Retinal pigment epithelial cell (primary cell): Measurements from ENCODE around the gene CNST.

Source experiments
- DNase-seq: peaks from one replicate; pipeline ENCODE4 v3.0.0-alpha.2; 2010; ENCODE audit warnings: low read depth
- H3K4me3 ChIP-seq: 2 replicates; pipeline ENCODE4 v1.5.1; 2011; ENCODE audit warnings: mild to moderate bottlenecking, low read length, control low read depth, moderate library complexity
- TF ChIP-seq, protein P1 (sequence below): conservative IDR thresholded peaks from 2 replicates; pipeline ENCODE4 v1.5.1; 2011; ENCODE audit warnings: low read depth, low read length, control low read depth, inconsistent platforms

CNST gene

DNA sequence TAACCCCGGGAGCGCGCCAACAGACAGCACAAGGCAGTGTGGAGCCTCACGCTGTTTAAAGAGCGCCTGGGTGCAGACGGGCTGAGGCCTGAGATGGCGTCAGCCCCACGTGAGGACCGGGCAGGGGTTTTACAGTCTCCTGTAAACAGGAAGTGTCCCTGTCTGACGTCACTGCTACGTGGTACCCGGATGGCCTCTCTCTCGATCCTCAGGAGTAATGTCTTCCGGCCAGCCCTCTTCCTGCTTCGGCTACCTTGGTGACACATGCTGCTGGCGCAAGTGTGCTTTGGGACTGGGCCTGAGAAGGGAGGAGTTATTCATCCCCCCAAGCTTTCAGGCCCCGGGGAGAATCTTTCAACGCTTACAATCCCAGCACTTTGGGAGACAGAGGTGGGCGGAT, 41.2 kb downstream of the CNST start:
- DNase-seq, result no peak
- TF ChIP-seq, protein P1, sequence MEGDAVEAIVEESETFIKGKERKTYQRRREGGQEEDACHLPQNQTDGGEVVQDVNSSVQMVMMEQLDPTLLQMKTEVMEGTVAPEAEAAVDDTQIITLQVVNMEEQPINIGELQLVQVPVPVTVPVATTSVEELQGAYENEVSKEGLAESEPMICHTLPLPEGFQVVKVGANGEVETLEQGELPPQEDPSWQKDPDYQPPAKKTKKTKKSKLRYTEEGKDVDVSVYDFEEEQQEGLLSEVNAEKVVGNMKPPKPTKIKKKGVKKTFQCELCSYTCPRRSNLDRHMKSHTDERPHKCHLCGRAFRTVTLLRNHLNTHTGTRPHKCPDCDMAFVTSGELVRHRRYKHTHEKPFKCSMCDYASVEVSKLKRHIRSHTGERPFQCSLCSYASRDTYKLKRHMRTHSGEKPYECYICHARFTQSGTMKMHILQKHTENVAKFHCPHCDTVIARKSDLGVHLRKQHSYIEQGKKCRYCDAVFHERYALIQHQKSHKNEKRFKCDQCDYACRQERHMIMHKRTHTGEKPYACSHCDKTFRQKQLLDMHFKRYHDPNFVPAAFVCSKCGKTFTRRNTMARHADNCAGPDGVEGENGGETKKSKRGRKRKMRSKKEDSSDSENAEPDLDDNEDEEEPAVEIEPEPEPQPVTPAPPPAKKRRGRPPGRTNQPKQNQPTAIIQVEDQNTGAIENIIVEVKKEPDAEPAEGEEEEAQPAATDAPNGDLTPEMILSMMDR, result no peak
- H3K4me3 ChIP-seq, result no peak overlapping the region

DNA sequence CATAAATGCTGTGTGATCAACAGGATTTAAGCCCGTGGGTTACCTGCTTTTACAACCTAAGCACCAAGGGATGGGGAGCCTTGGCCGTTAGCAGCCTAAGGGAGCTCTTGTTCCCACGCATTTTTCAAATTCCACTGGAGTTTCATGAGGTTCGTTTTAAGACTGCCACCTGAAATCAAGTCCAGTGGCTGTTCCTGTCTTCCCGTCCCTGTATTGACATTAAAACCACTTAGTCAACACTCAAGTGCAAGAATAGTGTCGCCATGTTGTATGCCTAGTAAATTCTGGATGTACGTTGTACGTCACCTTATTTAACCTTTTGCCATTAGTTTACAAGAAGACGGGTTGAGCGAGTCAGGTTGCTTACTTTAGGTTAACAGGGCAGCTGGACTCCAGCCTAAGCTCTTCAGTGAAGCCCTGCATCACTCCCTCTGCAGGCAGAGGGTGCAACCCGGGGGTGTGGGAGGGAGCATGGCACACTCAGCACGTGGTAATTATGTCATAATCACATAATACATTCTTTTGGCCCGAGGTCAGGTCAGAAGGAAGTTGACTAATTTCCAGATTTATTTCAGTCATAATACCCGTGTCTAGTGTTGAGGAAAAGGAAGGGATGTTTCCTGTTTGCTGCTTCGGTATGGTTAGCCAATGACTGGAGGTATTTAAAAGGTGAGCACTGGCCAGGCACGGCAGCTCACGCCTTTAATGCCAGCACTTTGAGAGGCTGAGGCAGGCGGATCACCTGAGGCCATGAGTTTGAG, 42.5 kb downstream of the CNST start:
- DNase-seq, result peak; percentile 98
- peak overlapping the region; percentile 31 for H3K4me3 ChIP-seq
- TF ChIP-seq, protein P1, result peak; percentile 45

DNA sequence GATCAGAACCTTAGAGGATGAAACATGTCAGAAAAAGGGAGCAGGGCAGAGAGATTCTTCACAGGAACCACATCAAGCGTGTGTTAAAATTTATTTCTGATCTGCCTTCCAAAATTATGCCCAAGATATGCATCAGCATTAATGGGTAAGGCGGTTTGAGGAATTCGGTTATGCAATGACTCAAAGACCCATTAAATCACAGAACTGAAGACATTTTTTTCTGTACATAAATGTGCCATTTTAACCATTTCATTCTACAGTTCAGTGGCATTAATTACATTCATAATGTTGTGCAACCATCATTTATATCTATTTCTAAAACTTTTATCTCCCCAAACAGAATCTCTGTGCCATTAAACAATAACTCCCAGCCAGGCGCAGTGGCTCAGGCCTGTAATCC, 43.4 kb downstream of the CNST start:
- no peak for DNase-seq
- H3K4me3 ChIP-seq, result no peak overlapping the region
- TF ChIP-seq, protein P1, result no peak

DNA sequence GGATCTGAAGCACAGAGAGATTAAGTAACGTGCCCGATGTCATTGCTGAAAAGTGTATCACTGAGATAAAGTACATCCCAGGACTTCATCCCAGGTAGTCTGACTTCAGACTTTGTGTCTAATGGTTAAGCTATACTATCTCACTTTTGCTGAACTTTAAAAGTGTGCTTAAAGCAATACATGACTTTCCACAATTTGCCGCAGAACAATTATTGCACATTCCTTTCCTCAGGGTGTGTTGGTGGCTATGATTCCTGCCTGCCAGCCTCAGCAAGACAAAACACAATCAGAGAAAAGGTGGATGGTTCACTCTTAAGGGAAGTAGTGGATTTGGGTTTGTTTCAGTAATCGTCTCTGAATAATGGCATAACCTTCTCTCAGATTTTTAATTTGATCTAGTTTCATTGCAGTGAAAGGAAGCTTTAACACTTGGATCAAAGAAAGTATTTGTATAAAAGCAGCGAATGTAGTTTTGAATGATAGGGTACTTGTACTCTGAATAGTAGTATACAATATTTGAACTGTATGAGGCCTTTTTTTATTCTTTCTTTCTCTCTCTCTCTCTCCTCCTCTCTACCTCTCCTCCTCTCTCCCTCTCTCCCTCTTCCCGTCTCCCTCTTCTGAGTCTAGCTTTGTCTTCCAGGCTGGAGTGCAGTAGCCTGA, 47.0 kb downstream of the CNST start:
- TF ChIP-seq, protein P1, result no peak
- H3K4me3 ChIP-seq, result no peak overlapping the region
- DNase-seq, result no peak

DNA sequence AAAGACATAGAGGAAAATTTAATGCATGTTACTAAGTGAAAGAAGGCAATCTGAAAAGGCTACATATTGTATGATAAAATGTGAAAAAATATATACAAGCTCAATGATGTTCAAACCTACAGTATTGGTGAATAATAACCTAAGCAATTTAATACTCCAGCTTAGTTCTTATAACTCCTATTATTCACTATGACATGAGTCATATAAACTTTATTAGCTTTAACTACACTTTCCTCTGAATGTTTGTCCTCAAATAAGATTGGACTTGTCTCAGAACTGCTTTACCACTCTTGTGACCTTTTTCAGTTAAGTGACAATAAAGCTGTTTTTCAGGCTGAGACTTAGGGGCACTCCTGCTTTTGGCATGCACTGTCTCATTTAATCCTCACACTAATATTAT, 50.9 kb downstream of the CNST start:
- no peak for DNase-seq
- no peak overlapping the region for H3K4me3 ChIP-seq
- TF ChIP-seq, protein P1, result no peak

DNA sequence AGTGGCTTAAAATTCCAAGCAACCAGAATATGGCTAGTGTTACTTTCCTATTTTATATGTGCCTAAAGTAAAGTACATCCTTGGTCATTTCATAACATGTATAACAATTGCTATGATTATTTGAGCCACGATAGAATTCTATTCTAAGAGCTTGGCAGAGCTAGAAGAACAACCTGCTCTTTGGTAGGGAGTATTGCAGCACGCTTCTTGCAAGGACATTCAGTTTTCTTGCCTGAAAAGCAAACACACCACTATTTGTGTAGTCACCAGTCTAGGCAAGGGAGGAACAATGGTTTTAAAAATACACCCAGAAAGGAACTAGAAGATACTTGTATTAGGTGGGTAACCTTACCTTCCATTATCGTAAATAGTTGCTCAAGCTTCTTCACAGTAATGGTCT, 51.5 kb downstream of the CNST start:
- no peak for DNase-seq
- H3K4me3 ChIP-seq, result no peak overlapping the region
- TF ChIP-seq, protein P1, result no peak
